Stomach (tissue), 9 donors: ENCODE measurements around the gene CELF1. TPM values are rescaled to one million over a fixed set of nuclear protein-coding genes. Genes with fewer than 3 reads are reported as not detected.

ENCODE experiments used
- DNase-seq, 2 donors: peaks; one replicate each; pipeline versions ENCODE4 v3.0.0 to v3.0.0-alpha.2; 2013 to 2019
- H3K27ac ChIP-seq, 5 donors: fragments of 200-600 bp in 4 of 5; sonication (generic) in 4 of 5; one replicate each; pipeline ENCODE4 v1.5.1; 2013 to 2019; ENCODE audit warnings: mild to moderate bottlenecking in 1 of 5, moderate library complexity in 1 of 5
- H3K27me3 ChIP-seq, 3 donors: fragments of 200-600 bp; sonication (generic); one replicate each; pipeline ENCODE4 v1.5.1; 2017 to 2019; ENCODE audit warnings: mixed run types in 1 of 3
- H3K36me3 ChIP-seq, 4 donors: fragments of 200-600 bp; sonication (generic); 1 replicate in 3 of 4; 2 replicates in 1 of 4; pipeline ENCODE4 v1.5.1; 2016 to 2019
- H3K4me1 ChIP-seq, 4 donors: fragments of 200-600 bp; sonication (generic); one replicate each; pipeline ENCODE4 v1.5.1; 2016 to 2019
- H3K4me3 ChIP-seq, 4 donors: fragments of 200-600 bp; sonication (generic) in 3 of 4; one replicate each; pipeline ENCODE4 v1.5.1; 2016 to 2019; ENCODE audit warnings: mild to moderate bottlenecking in 1 of 4
- H3K9me3 ChIP-seq, 4 donors: fragments of 200-600 bp; sonication (generic); one replicate each; pipeline ENCODE4 v1.5.1; 2016 to 2019
- EP300 ChIP-seq: sonication (generic); formaldehyde crosslinking; IDR thresholded peaks from one replicate; pipeline ENCODE4 v1.6.1; 2017; ENCODE audit warnings: antibody characterized with exemption
- POLR2A ChIP-seq, 4 donors: fragments of 450-650 bp; IDR thresholded peaks; one replicate each; pipeline ENCODE4 v1.6.1; 2016; ENCODE audit warnings: antibody characterized with exemption in 4 of 4, control low read depth in 2 of 4, mild to moderate bottlenecking in 1 of 4, moderate library complexity in 1 of 4
- POLR2AphosphoS5 ChIP-seq, 3 donors: sonication (generic); formaldehyde crosslinking; IDR thresholded peaks; one replicate each; pipeline ENCODE4 v1.6.1; 2016; ENCODE audit warnings: antibody characterized with exemption in 3 of 3
- WGBS, 5 donors: extraction: QIAGEN DNeasy Blood & Tissue Kit in 3 of 5; methylation state at CpG; one replicate each; pipeline versions ENCODE4 v1.1.5 to v1.1.7; 2013 to 2018; 5-methylcytosine and 5-hydroxymethylcytosine counted together
- intact Hi-C: fragments of 100-400 bp; cut with DNase I; formaldehyde crosslinking; loops from one replicate; pipeline ENCODE4 v1.15.1; 2023; ENCODE audit warnings: low total_unique reads
- polyA plus RNA-seq, 3 donors: library from polyadenylated mRNA; stranded (reverse); fragments of 200-250 nt; gene quantifications; one replicate each; pipeline ENCODE4 v1.2.3, GENCODE V29; 2013
- total RNA-seq, 5 donors: library from RNA; depleted of rRNA; stranded (reverse); fragments of >200 nt; gene quantifications; one replicate each; pipeline versions ENCODE4 v1.1.0 to v1.2.3, GENCODE V29; 2014 to 2016
- TF ChIP-seq, protein P1 (sequence below), 7 experiments: fragments of 450-650 bp in 4 of 7; fragments of 200-600 bp in 3 of 7; sonication (generic) in 3 of 7; IDR thresholded peaks; one replicate each; pipeline ENCODE4 v1.5.1; 2016 to 2019; ENCODE audit warnings: antibody characterized with exemption in 7 of 7, control low read depth in 2 of 7, mild to moderate bottlenecking in 1 of 7
- donor health status: healthy with polysubstance abuse.
- donor health status: Bipolar disorder and iron deficiency.
- donor health status: healthy.

CELF1 gene
- total and polyA plus RNA-seq, 8 donors: 12.7 to 206 (median 54.4) TPM

DNA sequence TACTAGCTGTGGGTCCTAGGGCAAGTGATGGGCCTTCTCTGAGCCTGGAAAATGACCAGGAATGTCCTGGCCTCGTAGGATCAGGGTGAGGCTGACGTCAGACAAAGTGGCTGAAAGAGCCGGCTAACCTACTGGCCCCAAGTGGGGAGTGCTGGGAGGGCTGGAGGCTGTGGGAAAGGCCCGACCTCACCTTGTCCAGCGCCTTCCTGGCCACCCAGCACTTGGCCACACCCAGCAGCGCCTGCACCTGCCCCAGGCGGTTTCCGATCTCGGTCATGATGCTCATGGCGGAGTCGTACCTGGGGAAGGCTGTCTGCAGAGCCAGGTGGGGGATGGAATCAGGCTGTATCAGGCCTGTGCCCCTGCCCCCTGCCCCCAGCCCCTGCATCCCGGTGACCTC, 111.5 kb downstream of the CELF1 start:
- no peaks in the 10 kb centered on the region for H3K36me3 ChIP-seq
- TF ChIP-seq, protein P1, sequence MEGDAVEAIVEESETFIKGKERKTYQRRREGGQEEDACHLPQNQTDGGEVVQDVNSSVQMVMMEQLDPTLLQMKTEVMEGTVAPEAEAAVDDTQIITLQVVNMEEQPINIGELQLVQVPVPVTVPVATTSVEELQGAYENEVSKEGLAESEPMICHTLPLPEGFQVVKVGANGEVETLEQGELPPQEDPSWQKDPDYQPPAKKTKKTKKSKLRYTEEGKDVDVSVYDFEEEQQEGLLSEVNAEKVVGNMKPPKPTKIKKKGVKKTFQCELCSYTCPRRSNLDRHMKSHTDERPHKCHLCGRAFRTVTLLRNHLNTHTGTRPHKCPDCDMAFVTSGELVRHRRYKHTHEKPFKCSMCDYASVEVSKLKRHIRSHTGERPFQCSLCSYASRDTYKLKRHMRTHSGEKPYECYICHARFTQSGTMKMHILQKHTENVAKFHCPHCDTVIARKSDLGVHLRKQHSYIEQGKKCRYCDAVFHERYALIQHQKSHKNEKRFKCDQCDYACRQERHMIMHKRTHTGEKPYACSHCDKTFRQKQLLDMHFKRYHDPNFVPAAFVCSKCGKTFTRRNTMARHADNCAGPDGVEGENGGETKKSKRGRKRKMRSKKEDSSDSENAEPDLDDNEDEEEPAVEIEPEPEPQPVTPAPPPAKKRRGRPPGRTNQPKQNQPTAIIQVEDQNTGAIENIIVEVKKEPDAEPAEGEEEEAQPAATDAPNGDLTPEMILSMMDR (IDR thresholded peaks at IDR 0.05): no peak
- TF ChIP-seq POLR2AphosphoS5 (IDR thresholded peaks at IDR 0.05): no peak
- no peak for TF ChIP-seq EP300
- no peak for TF ChIP-seq POLR2A (IDR thresholded peaks at IDR 0.05)
- peaks cover 0 to 10% (median 6%) of the 10 kb centered on the region in 4 donors for H3K4me1 ChIP-seq
- H3K4me3 ChIP-seq: no peak overlapping the region
- intact Hi-C loops: loop anchor here (10.0 kb wide), 1 partner anchor 67 kb away; the partner anchor contains the start of gene SPI1
- no peak for DNase-seq
- no peaks in the 10 kb centered on the region for H3K27me3 ChIP-seq
- H3K27ac ChIP-seq: no peak overlapping the region
- WGBS, 5 donors: 83 to 93% (median 84%) methylated on average over 7 to 12 of the region's 12 CpGs
- no peaks in the 10 kb centered on the region for H3K9me3 ChIP-seq

DNA sequence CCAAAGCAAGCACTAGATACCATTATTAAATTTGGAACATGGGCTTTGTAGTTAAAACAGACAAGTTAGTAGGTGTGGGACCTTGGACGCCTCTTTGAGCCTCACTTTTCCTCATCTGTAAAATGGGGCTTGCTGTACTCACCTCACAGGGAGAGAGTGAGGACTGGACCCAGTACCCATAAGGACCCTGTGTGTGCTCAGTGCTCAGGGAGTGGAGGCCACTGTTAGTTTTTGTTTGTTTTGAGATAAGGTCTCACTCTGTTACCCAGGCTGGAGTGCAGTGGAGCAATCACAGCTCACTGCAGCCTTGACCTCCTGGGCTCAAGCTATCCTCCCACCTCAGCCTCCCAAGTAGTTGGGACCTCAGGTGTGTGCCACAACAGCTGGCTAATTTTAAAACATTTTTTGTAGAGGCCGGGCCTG, 112.9 kb downstream of the CELF1 start:
- no peak overlapping the region for H3K27ac ChIP-seq
- H3K27me3 ChIP-seq: no peaks in the 10 kb centered on the region
- no peaks in the 10 kb centered on the region for H3K9me3 ChIP-seq
- H3K36me3 ChIP-seq: no peaks in the 10 kb centered on the region
- TF ChIP-seq EP300 (no peak), POLR2AphosphoS5 (IDR thresholded peaks at IDR 0.05) (no peak), POLR2A (IDR thresholded peaks at IDR 0.05) (no peak)
- TF ChIP-seq, protein P1 (IDR thresholded peaks at IDR 0.05): no peak
- H3K4me3 ChIP-seq: no peak overlapping the region
- DNase-seq: no peak
- peaks cover 0 to 10% (median 6%) of the 10 kb centered on the region in 4 donors for H3K4me1 ChIP-seq
- 42 to 97% (median 85%) methylated on average over 2 of the region's 2 CpGs for WGBS, 5 donors
- intact Hi-C loops: loop anchor here (10.0 kb wide), 1 partner anchor 65 kb away; the partner anchor contains the start of gene SPI1

DNA sequence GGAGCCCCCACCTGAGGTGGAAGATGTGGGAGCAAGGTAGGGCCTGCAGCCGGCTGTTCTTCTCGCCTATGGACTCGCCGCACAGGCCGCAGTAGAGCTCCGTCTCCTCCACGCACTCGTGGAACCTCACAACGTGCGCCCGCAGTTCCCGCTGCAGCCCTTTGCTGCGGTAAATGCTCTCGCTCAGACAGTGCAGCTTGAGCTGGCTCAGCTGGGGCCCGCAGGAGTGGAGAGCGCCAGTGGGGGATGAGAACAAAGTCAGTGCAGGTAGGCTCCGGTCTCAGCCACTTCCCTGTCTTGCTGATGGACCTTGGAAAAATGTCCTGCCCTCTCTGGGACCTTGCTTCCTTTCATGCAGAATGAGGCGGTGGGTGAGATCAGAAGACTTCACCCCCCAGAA, 114.2 kb downstream of the CELF1 start:
- WGBS, 5 donors: 93 to 96% (median 96%) methylated on average over 9 to 18 of the region's 18 CpGs
- H3K36me3 ChIP-seq: no peaks in the 10 kb centered on the region
- peaks cover 0 to 13% (median 6%) of the 10 kb centered on the region in 4 donors for H3K4me1 ChIP-seq
- no peaks in the 10 kb centered on the region for H3K27me3 ChIP-seq
- DNase-seq: no peak
- TF ChIP-seq, protein P1 (IDR thresholded peaks at IDR 0.05): no peak
- TF ChIP-seq POLR2A (IDR thresholded peaks at IDR 0.05) (no peak), EP300 (no peak), POLR2AphosphoS5 (IDR thresholded peaks at IDR 0.05) (no peak)
- no peak overlapping the region for H3K4me3 ChIP-seq
- H3K9me3 ChIP-seq: no peaks in the 10 kb centered on the region
- intact Hi-C loops: no loop called here
- H3K27ac ChIP-seq: no peak overlapping the region

DNA sequence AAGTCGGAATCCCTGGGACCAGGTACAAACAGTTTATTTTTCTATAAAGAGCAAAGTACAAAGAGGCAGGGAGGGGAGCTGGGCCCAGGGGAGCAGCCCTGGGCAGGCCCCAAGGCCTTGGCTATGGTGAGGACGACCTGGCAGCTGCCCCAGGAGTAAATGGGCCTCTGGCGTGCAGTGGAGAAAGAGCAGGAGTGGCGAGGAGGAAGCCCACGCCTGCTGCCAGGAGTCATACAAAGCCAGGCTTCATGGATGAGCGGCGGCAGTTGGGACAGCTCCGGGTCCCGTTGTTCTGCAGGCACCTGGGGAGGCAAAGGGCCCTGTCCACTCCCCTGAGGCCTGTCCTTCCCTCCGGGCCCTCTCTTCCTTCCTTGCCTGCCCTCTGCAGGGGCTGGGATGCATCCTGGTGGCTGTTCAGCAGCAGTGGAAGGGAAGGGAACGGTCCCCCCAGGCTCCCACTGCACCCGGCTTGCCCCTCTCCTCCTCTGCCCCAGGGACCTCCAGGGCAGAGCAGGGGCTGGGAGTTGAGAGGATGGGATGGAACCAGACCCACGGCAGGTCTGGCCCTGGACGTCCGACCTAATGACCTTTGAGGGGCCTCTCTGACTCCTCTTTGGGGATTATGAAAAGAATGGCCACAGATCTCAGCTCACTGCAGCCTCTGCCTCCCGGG, 115.0 kb downstream of the CELF1 start:
- DNase-seq: peak in 1 of 2 donors; percentile 72
- Histone ChIP-seq H3K9me3 (no peaks in the 10 kb centered on the region), H3K27ac (peak overlapping the region in 1 of 5 donors; percentile 49), H3K27me3 (no peaks in the 10 kb centered on the region), H3K4me1 (peaks cover 0 to 13% (median 6%) of the 10 kb centered on the region in 4 donors), H3K4me3 (no peak overlapping the region), H3K36me3 (no peaks in the 10 kb centered on the region)
- no peak for TF ChIP-seq POLR2AphosphoS5 (IDR thresholded peaks at IDR 0.05)
- TF ChIP-seq, protein P1 (IDR thresholded peaks at IDR 0.05): no peak
- 31 to 57% (median 43%) methylated on average over 13 to 16 of the region's 16 CpGs for WGBS, 5 donors
- intact Hi-C loops: no loop called here
